SK-N-SH (cell line): Measurements from ENCODE around the gene ADAMTS20. TPM values are rescaled to one million over a fixed set of nuclear protein-coding genes. Genes with fewer than 3 reads are reported as not detected.

ENCODE experiments used
- CTCF ChIA-PET: fragments of 300-600, 350-600 bp; formaldehyde crosslinking; extraction: SDS; loops from one replicate; lab custom pipeline; 2021; lab: Yijun Ruan, JAX
- POLR2A ChIA-PET: fragments of 350-600 bp; sonication (Branson Sonifier 250); formaldehyde crosslinking; extraction: SDS; loops from one replicate; lab custom pipeline; 2020; ENCODE audit warnings: antibody characterized with exemption, inconsistent platforms; lab: Yijun Ruan, JAX
- DNase-seq: peaks from one replicate; pipeline ENCODE4 v3.0.0; 2012
- H2AFZ ChIP-seq: fragments of 200-600 bp; sonication (generic); 2 replicates; pipeline ENCODE4 v1.8.1; 2016; ENCODE audit warnings: antibody characterized with exemption, mild to moderate bottlenecking, low read depth
- H3F3A ChIP-seq: fragments of 200-600 bp; sonication (generic); replicated peaks from 2 replicates; pipeline ENCODE3; 2016; ENCODE audit warnings: antibody characterized with exemption, mild to moderate bottlenecking; ENCODE audit not compliant: insufficient read depth
- H3K27ac ChIP-seq, 2 experiments: fragments of 200-500 bp in 1 of 2; fragments of 200-600 bp in 1 of 2; sonication (Bioruptor generic) in 1 of 2; sonication (generic), shearing (Covaris generic) in 1 of 2; 2 replicates each; pipeline versions ENCODE4 v1.5.1 to v1.6.1; 2014 to 2016; ENCODE audit warnings: low read depth in 2 of 2, inconsistent platforms in 1 of 2, low read length in 1 of 2, mild to moderate bottlenecking in 1 of 2, mixed read lengths in 1 of 2
- H3K27me3 ChIP-seq: fragments of 200-600 bp; sonication (generic), shearing (Covaris generic); 2 replicates; pipeline ENCODE4 v1.6.1; 2016; ENCODE audit warnings: mixed run types; ENCODE audit not compliant: insufficient read depth
- H3K36me3 ChIP-seq, 2 experiments: fragments of 200-500 bp in 1 of 2; fragments of 200-600 bp in 1 of 2; sonication (Bioruptor generic) in 1 of 2; sonication (generic) in 1 of 2; replicated peaks in 1 of 2; 2 replicates each; pipeline versions ENCODE3 to v1.5.1; 2014 to 2016; ENCODE audit warnings: low read length in 1 of 2, mild to moderate bottlenecking in 1 of 2; ENCODE audit not compliant: insufficient read depth in 2 of 2, control insufficient read depth in 1 of 2
- H3K4me1 ChIP-seq, 2 experiments: fragments of 200-500 bp in 1 of 2; fragments of 200-600 bp in 1 of 2; sonication (Bioruptor generic) in 1 of 2; sonication (generic), shearing (Covaris generic) in 1 of 2; 2 replicates each; pipeline versions ENCODE4 v1.5.1 to v1.6.1; 2014 to 2016; ENCODE audit warnings: low read depth in 1 of 2, low read length in 1 of 2, mixed run types in 1 of 2; ENCODE audit not compliant: insufficient read depth in 2 of 2, control insufficient read depth in 1 of 2
- H3K4me2 ChIP-seq: fragments of 200-600 bp; sonication (generic), shearing (Covaris generic); 2 replicates; pipeline ENCODE4 v1.6.1; 2017; ENCODE audit warnings: mixed run types
- H3K4me3 ChIP-seq, 2 experiments: fragments of 200-500 bp in 1 of 2; fragments of 200-600 bp in 1 of 2; sonication (Bioruptor generic) in 1 of 2; sonication (generic), shearing (Covaris generic) in 1 of 2; 2 replicates each; pipeline versions ENCODE4 v1.5.1 to v1.8.1; 2014 to 2016; ENCODE audit warnings: low read depth in 2 of 2, inconsistent platforms in 1 of 2, low read length in 1 of 2, mild to moderate bottlenecking in 1 of 2, mixed read lengths in 1 of 2, moderate library complexity in 1 of 2
- H3K79me2 ChIP-seq: fragments of 200-600 bp; sonication (generic); 2 replicates; pipeline ENCODE4 v1.8.1; 2017; ENCODE audit warnings: mild to moderate bottlenecking; ENCODE audit not compliant: insufficient read depth
- H3K9ac ChIP-seq: fragments of 200-600 bp; sonication (generic); 2 replicates; pipeline ENCODE4 v1.6.1; 2017; ENCODE audit warnings: mixed run types
- H3K9me2 ChIP-seq: fragments of 200-600 bp; sonication (generic); 2 replicates; pipeline ENCODE4 v1.6.1; 2017; ENCODE audit warnings: mixed run types
- H3K9me3 ChIP-seq: fragments of 200-600 bp; sonication (generic); 2 replicates; pipeline ENCODE4 v1.6.1; 2017; ENCODE audit warnings: mixed run types, mild to moderate bottlenecking, moderate library complexity
- H4K20me1 ChIP-seq: fragments of 200-600 bp; sonication (generic); 2 replicates; pipeline ENCODE4 v1.6.1; 2017; ENCODE audit warnings: mild to moderate bottlenecking, mixed run types; ENCODE audit not compliant: insufficient read depth
- CHD2 ChIP-seq: fragments of 150-350 bp; IDR thresholded peaks from 2 replicates; pipeline ENCODE4 v1.6.1; 2018; ENCODE audit warnings: low read length; ENCODE audit not compliant: partially characterized antibody
- ELF1 ChIP-seq: IDR thresholded peaks from 2 replicates; pipeline ENCODE4 v1.4.0; 2012
- EP300 ChIP-seq, 2 experiments: IDR thresholded peaks; 2 replicates each; pipeline versions ENCODE4 v1.4.0 to v1.6.1; 2012; ENCODE audit warnings: borderline replicate concordance in 1 of 2, low read depth in 1 of 2, low read length in 1 of 2
- FOSL2 ChIP-seq: IDR thresholded peaks from 2 replicates; pipeline ENCODE4 v1.4.0; 2012; ENCODE audit warnings: low read depth, mild to moderate bottlenecking, moderate library complexity, borderline replicate concordance
- FOXM1 ChIP-seq: IDR thresholded peaks from 2 replicates; pipeline ENCODE4 v1.4.0; 2012; ENCODE audit warnings: low read depth, mild to moderate bottlenecking
- GABPA ChIP-seq: IDR thresholded peaks from 2 replicates; pipeline ENCODE4 v1.4.0; 2012; ENCODE audit warnings: low read depth, mild to moderate bottlenecking
- GATA2 ChIP-seq: sonication (generic); formaldehyde crosslinking; IDR thresholded peaks from 2 replicates; pipeline ENCODE4 v1.5.0; 2020; ENCODE audit warnings: mild to moderate bottlenecking, missing genetic modification reagents
- MAX ChIP-seq: IDR thresholded peaks from 2 replicates; pipeline ENCODE4 v1.4.0; 2012; ENCODE audit warnings: low read depth
- NFIC ChIP-seq: IDR thresholded peaks from 2 replicates; pipeline ENCODE4 v1.4.0; 2012; ENCODE audit warnings: borderline replicate concordance
- NRF1 ChIP-seq: IDR thresholded peaks from 2 replicates; pipeline ENCODE4 v1.6.1; 2012; ENCODE audit warnings: low read depth, mild to moderate bottlenecking, low read length
- RAD21 ChIP-seq: IDR thresholded peaks from 2 replicates; pipeline ENCODE4 v1.6.1; 2012; ENCODE audit warnings: mild to moderate bottlenecking, low read length
- SMC3 ChIP-seq: IDR thresholded peaks from 2 replicates; pipeline ENCODE4 v1.6.1; 2012; ENCODE audit warnings: low read depth, low read length, improper control_type of control experiment
- USF1 ChIP-seq: IDR thresholded peaks from 2 replicates; pipeline ENCODE4 v1.4.0; 2012; ENCODE audit warnings: low read depth, borderline replicate concordance
- USF2 ChIP-seq: fragments of 150-350 bp; IDR thresholded peaks from 2 replicates; pipeline ENCODE4 v1.6.1; 2017; ENCODE audit warnings: antibody characterized with exemption, low read length, low read depth, borderline replicate concordance
- YY1 ChIP-seq: IDR thresholded peaks from 2 replicates; pipeline ENCODE4 v1.4.0; 2012; ENCODE audit warnings: low read depth, mild to moderate bottlenecking
- WGBS: methylation state at CpG from one replicate; pipeline ENCODE4 v1.1.6; 2017; ENCODE audit warnings: low lambda C conversion rate; 5-methylcytosine and 5-hydroxymethylcytosine counted together
- polyA plus RNA-seq, 3 experiments: library from polyadenylated mRNA; depleted of rRNA; stranded (reverse); fragments of >200 nt; gene quantifications; 2 replicates each; pipeline ENCODE4 v1.2.3, GENCODE V29; 2012
- TF ChIP-seq, protein P1 (sequence below): IDR thresholded peaks from 2 replicates; pipeline ENCODE4 v1.4.0; 2012; ENCODE audit warnings: low read depth, borderline replicate concordance

Gene ADAMTS20
- polyA plus RNA-seq, 1 of the 3 experiments (the other 2 are of a cell fraction) = not detected

DNA sequence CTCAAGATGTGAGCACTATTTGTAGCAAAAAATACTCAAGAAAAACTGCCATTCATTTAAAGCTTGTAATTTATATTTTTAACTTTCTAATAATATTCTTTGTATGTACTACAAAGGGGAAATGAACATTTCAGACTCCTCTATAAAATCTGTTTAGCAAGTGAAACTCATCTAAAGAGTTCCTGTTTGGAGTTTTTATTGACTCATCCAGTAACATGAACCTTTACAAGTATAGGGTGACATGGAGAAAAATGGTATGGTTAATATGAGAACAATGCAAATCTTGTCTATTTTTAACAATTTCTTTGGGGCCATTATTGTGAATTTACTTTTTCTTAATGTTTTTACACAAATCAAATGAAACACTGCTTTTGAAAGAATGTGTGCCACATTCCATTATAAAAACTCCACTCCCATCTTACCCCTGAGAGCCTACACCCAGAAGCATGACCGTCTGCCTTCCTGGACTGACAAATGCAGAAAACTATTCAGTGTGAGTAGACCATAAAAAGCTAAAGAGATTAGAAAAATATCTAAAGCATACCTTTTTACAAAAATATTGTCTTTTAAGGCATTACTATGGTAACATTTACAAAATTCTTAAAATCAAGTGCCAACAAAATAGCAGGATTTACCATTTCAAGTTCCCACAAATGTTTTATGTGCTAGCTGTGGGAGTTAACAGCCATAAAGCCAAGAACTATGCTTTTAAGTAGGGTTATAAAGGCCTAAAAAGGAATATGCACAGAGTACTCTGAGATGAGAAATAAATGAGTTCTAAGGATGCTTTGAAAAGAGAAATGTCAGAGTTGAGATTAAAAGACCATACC is 144.0 kb downstream of the ADAMTS20 start:
- DNase-seq = no peak
- Histone ChIP-seq H3K4me2 (no peak overlapping the region), H3F3A (no peaks in the 10 kb centered on the region), H3K36me3 (no peaks in the 10 kb centered on the region), H3K79me2 (no peaks in the 10 kb centered on the region), H3K9me3 (no peaks in the 10 kb centered on the region), H3K4me1 (no peaks in the 10 kb centered on the region), H3K9me2 (no peaks in the 10 kb centered on the region), H3K27me3 (no peaks in the 10 kb centered on the region), H4K20me1 (no peaks in the 10 kb centered on the region), H3K4me3 (no peak overlapping the region), H3K9ac (no peak overlapping the region), H2AFZ (no peak overlapping the region), H3K27ac (no peak overlapping the region)
- POLR2A ChIA-PET = no interaction called here
- WGBS = 52% methylated on average over 1 of the region's 1 CpG
- TF ChIP-seq SMC3 (no peak), NRF1 (no peak), USF2 (no peak), ELF1 (no peak), EP300 (IDR thresholded peaks at IDR 0.05; ENCODE audit: borderline replicate concordance in 1 of 2, low read depth in 1 of 2, low read length in 1 of 2) (no peak), YY1 (no peak), FOSL2 (no peak), CHD2 (no peak), MAX (no peak), RAD21 (no peak)
- TF ChIP-seq, protein P1, sequence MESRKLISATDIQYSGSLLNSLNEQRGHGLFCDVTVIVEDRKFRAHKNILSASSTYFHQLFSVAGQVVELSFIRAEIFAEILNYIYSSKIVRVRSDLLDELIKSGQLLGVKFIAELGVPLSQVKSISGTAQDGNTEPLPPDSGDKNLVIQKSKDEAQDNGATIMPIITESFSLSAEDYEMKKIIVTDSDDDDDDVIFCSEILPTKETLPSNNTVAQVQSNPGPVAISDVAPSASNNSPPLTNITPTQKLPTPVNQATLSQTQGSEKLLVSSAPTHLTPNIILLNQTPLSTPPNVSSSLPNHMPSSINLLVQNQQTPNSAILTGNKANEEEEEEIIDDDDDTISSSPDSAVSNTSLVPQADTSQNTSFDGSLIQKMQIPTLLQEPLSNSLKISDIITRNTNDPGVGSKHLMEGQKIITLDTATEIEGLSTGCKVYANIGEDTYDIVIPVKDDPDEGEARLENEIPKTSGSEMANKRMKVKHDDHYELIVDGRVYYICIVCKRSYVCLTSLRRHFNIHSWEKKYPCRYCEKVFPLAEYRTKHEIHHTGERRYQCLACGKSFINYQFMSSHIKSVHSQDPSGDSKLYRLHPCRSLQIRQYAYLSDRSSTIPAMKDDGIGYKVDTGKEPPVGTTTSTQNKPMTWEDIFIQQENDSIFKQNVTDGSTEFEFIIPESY = no peak
- CTCF ChIA-PET = no interaction called here

DNA sequence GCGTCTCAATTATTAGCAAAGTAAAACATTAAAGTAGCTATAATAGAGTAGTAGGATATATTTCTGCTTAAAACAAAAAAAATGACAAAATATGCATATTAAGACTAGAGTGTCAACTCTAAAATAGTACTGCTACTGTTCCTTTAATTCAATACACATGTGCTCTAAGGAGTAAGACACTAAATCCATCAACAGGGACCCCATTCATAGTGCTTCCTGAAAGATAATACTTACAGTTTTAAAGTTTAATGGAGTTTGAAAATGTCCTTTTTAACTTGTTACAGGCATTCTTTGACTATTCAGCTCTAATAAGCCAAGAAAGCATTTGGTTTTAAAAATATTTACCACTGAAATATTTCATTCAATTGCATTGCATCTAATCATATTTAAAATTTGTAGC is 145.2 kb downstream of the ADAMTS20 start:
- no peak overlapping the region for H3K9ac ChIP-seq
- no peaks in the 10 kb centered on the region for H3K4me1 ChIP-seq
- no peak overlapping the region for H3K4me2 ChIP-seq
- WGBS = 55% methylated on average over 1 of the region's 1 CpG
- no peak overlapping the region for H3K27ac ChIP-seq
- H3K27me3 ChIP-seq = no peaks in the 10 kb centered on the region
- no peaks in the 10 kb centered on the region for H3K36me3 ChIP-seq
- no peak overlapping the region for H2AFZ ChIP-seq
- no peaks in the 10 kb centered on the region for H3F3A ChIP-seq
- no peaks in the 10 kb centered on the region for H3K79me2 ChIP-seq
- no peak for TF ChIP-seq GABPA
- TF ChIP-seq USF2 = no peak
- no peak for TF ChIP-seq GATA2 (CRISPR knock-in tag)
- no peak for TF ChIP-seq MAX
- TF ChIP-seq USF1 = no peak
- TF ChIP-seq NFIC = no peak
- TF ChIP-seq FOXM1 = no peak
- TF ChIP-seq, all 33 proteins: peak for 0
- CTCF ChIA-PET = interaction anchor here (0.6 kb wide), 1 partner anchor 1848 kb away, joined by 3 read pairs; no protein-coding TSS in a partner anchor
- POLR2A ChIA-PET = no interaction called here
- DNase-seq = no peak
- Histone ChIP-seq H3K4me3 (no peak overlapping the region), H4K20me1 (no peaks in the 10 kb centered on the region), H3K9me2 (no peaks in the 10 kb centered on the region), H3K9me3 (no peaks in the 10 kb centered on the region)
